Stimulated activated effector memory CD8-positive, alpha-beta T cell treated with anti-CD3 and anti-CD28 coated beads, Interleukin-12 subunit alpha, Interleukin-12 subunit beta, amount 100 ng/mL, for 72 hours (primary cell): Measurements from ENCODE around the gene TUBA4A.

ENCODE experiments used
- ATAC-seq: fragments of 150-1000 bp; cut with Tn5 transposase; 2 replicates; pipeline ENCODE4 v1.10.0; 2021
- DNase-seq, 2 donors: peaks; one replicate each; pipeline ENCODE4 v3.0.0; 2021 to 2022; ENCODE audit warnings: low spot score in 2 of 2
- H3K27ac Mint-ChIP-seq: one replicate; pipeline ENCODE4 v1.8.0; 2022; ENCODE audit warnings: mild to moderate bottlenecking, mixed read lengths
- H3K36me3 Mint-ChIP-seq: one replicate; pipeline ENCODE4 v1.8.0; 2022; ENCODE audit warnings: mild to moderate bottlenecking, mixed read lengths
- H3K4me1 Mint-ChIP-seq: one replicate; pipeline ENCODE4 v1.8.0; 2022; ENCODE audit warnings: mixed read lengths
- H3K4me3 Mint-ChIP-seq: one replicate; pipeline ENCODE4 v1.8.0; 2022; ENCODE audit warnings: mild to moderate bottlenecking, mixed read lengths
- H3K9me3 Mint-ChIP-seq: one replicate; pipeline ENCODE4 v1.8.0; 2022; ENCODE audit warnings: mixed read lengths

TUBA4A gene

GRCh38 chr2:219279916-219280516 lies 26.3 kb upstream of the TUBA4A start:
- H3K27ac Mint-ChIP-seq: peak overlapping the region; percentile 97
- ATAC-seq (no peak), DNase-seq (no peak)
- peak overlapping the region; percentile 90 for H3K4me3 Mint-ChIP-seq
- H3K4me1 Mint-ChIP-seq: peaks cover 56% of the 10 kb centered on the region
- H3K9me3 Mint-ChIP-seq: no peaks in the 10 kb centered on the region
- H3K36me3 Mint-ChIP-seq: peaks cover 56% of the 10 kb centered on the region

DNA sequence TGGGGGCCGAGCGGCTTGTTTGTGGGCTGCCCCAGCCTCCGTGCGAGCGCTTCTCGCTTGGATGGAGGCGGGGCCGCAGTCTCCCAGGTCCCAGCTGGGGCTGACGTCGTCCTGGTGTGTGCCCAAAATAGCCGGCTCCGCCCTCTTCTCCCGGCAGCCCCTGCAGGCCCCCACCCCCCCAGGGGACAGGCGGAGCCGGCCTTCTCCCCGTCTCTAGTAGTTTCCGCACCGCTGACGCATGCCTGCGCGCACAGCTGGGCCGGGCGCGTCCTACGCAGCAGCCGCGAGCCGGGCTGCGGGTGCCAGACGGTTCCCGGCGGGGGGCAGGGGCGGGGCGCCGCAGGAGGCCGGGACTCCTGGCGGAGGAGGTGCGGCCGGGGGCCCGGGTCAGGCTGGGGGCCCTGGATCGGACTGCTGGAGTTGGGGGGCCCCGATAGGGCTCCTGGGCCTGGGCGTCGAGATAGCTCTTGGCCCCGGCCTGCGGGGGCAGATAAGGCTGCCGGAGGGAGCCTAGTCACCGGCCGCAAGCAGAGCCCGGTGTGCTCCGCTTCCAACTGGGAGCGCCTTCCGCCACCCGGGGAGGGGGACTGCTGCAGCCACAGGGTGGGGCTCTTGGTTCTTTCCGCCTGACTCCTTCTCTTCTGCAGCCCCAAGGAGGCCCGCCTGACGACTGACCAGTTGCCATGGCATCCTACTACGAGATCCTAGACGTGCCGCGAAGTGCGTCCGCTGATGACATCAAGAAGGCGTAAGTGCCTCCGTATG lies 25.6 kb upstream of the TUBA4A start, which contains the start of gene DNAJB2:
Gene DNAJB2, plus strand, starts transcription at position 216 of the 765 bp plus-strand sequence. Its CDS starts 468 bp downstream, at position 684.
- H3K36me3 Mint-ChIP-seq: peaks cover 50% of the 10 kb centered on the region
- ATAC-seq (peak; percentile 92), DNase-seq (peak; percentile 95 to 98)
- H3K4me3 Mint-ChIP-seq: peak within 1 kb of the TSS; percentile 90
- no peaks in the 10 kb centered on the region for H3K9me3 Mint-ChIP-seq
- peaks cover 56% of the 10 kb centered on the region for H3K4me1 Mint-ChIP-seq
- peak within 1 kb of the TSS; percentile 97 for H3K27ac Mint-ChIP-seq

DNA sequence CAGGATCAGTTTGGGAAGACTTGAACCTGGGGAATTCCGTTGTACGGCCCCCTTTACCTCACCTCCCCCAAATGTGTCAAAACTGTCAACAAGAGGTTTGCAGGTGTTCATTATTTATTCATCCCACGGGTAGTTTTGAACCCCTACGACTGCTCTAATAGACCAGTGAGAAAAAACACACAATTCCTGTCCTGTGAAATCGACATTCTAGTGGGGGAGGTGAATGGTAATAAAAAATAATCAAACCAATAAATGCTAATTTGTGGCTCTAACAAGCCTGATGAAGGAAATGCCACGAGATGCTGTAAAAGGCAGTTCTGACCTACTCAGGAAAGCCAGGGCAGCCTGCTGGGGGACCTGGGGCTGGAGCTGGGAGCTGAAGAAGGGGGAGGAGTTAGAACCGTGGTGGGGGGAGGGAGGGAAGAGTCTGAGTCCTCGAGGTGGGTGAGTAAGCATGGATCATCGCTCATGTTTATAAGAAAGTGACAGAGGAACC lies 25.0 kb upstream of the TUBA4A start:
- H3K36me3 Mint-ChIP-seq: peaks cover 44% of the 10 kb centered on the region
- DNase-seq (no peak), ATAC-seq (no peak)
- H3K27ac Mint-ChIP-seq: peak overlapping the region; percentile 97
- H3K4me3 Mint-ChIP-seq: peak overlapping the region; percentile 90
- H3K9me3 Mint-ChIP-seq: no peaks in the 10 kb centered on the region
- H3K4me1 Mint-ChIP-seq: peaks cover 54% of the 10 kb centered on the region

- H3K36me3 Mint-ChIP-seq: peaks cover 37% of the 10 kb centered on the region
- peak overlapping the region; percentile 97 for H3K27ac Mint-ChIP-seq
- no peaks in the 10 kb centered on the region for H3K9me3 Mint-ChIP-seq
- ATAC-seq: no peak
- peak; percentile 69 to 92 for DNase-seq
- H3K4me1 Mint-ChIP-seq: peaks cover 47% of the 10 kb centered on the region
- peak overlapping the region; percentile 90 for H3K4me3 Mint-ChIP-seq
These were observed 24.3 kb upstream of the TUBA4A start for GRCh38 chr2:219277703-219278654.

- no peak overlapping the region for H3K4me3 Mint-ChIP-seq
- H3K4me1 Mint-ChIP-seq: peaks cover 20% of the 10 kb centered on the region
- ATAC-seq: no peak
- DNase-seq: no peak
- H3K36me3 Mint-ChIP-seq: peaks cover 1% of the 10 kb centered on the region
- H3K9me3 Mint-ChIP-seq: no peaks in the 10 kb centered on the region
- no peak overlapping the region for H3K27ac Mint-ChIP-seq
These were observed 20.7 kb upstream of the TUBA4A start for GRCh38 chr2:219274361-219274921.

- Mint-ChIP-seq H3K27ac (no peak overlapping the region), H3K9me3 (no peaks in the 10 kb centered on the region), H3K36me3 (no peaks in the 10 kb centered on the region), H3K4me1 (peaks cover 19% of the 10 kb centered on the region), H3K4me3 (no peak overlapping the region)
- no peak for ATAC-seq
- no peak for DNase-seq
These were observed 20.2 kb upstream of the TUBA4A start for GRCh38 chr2:219273937-219274336.

DNA sequence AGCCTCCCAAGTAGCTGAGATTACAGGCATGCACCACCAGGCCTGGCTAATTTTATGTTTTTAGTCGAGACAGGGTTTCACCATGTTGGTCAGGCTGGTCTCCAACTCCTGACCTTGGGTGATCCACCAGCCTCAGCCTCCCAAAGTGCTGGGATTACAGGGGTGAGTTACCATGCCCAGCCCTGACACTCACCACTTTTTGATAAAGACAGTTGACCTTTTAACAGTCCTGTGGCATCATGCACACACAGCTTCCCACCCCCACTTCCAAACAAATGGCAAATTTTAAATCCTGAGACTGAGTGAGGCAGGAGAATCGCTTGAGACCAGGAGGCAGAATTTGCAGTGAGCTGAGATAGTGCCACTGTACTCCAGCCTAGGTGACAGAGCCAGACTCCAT lies 19.3 kb upstream of the TUBA4A start:
- Mint-ChIP-seq H3K36me3 (no peaks in the 10 kb centered on the region), H3K4me3 (no peak overlapping the region), H3K27ac (no peak overlapping the region), H3K4me1 (peaks cover 9% of the 10 kb centered on the region), H3K9me3 (no peaks in the 10 kb centered on the region)
- no peak for ATAC-seq
- DNase-seq: no peak

- Mint-ChIP-seq H3K4me1 (peaks cover 3% of the 10 kb centered on the region), H3K9me3 (no peaks in the 10 kb centered on the region), H3K4me3 (no peak overlapping the region), H3K36me3 (no peaks in the 10 kb centered on the region), H3K27ac (no peak overlapping the region)
- no peak for ATAC-seq
- DNase-seq: no peak
These were observed 18.6 kb upstream of the TUBA4A start for GRCh38 chr2:219272356-219272755.

DNA sequence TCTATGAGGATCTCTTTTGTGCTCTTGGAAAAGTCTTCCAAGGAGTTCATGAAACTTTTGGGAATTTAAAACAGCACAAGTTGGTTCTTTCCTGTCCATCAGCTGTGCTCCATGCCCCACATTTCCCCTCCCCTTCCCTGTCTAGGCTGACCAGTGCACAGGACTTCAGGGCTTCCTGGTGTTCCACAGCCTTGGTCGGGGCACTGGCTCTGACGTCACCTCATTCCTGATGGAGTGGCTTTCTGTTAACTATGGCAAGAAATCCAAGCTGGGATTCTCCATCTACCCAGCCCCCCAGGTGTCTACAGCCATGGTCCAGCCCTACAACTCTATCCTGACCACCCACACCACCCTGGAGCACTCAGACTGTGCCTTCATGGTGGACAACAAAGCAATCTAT lies 17.3 kb upstream of the TUBA4A start:
- Mint-ChIP-seq H3K36me3 (no peaks in the 10 kb centered on the region), H3K9me3 (no peaks in the 10 kb centered on the region), H3K4me3 (no peak overlapping the region), H3K4me1 (no peaks in the 10 kb centered on the region), H3K27ac (no peak overlapping the region)
- no peak for DNase-seq
- ATAC-seq: no peak

DNA sequence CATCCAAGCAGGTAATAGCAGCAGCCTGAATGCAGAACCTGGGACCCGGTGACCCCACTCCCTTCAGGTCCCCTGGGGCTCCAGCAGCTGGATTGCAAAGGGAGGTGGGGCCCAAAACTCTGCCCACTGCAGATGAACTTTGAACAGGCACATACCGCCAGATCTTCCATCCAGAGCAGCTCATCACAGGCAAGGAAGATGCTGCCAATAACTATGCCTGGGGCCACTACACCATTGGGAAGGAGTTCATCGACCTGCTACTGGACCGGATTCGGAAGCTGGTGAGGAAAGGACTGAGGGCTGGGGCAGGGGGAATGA lies 16.3 kb upstream of the TUBA4A start:
- no peaks in the 10 kb centered on the region for H3K4me1 Mint-ChIP-seq
- no peak for ATAC-seq
- H3K27ac Mint-ChIP-seq: peak overlapping the region; percentile 70
- DNase-seq: no peak
- no peaks in the 10 kb centered on the region for H3K9me3 Mint-ChIP-seq
- H3K36me3 Mint-ChIP-seq: no peaks in the 10 kb centered on the region
- H3K4me3 Mint-ChIP-seq: no peak overlapping the region

DNA sequence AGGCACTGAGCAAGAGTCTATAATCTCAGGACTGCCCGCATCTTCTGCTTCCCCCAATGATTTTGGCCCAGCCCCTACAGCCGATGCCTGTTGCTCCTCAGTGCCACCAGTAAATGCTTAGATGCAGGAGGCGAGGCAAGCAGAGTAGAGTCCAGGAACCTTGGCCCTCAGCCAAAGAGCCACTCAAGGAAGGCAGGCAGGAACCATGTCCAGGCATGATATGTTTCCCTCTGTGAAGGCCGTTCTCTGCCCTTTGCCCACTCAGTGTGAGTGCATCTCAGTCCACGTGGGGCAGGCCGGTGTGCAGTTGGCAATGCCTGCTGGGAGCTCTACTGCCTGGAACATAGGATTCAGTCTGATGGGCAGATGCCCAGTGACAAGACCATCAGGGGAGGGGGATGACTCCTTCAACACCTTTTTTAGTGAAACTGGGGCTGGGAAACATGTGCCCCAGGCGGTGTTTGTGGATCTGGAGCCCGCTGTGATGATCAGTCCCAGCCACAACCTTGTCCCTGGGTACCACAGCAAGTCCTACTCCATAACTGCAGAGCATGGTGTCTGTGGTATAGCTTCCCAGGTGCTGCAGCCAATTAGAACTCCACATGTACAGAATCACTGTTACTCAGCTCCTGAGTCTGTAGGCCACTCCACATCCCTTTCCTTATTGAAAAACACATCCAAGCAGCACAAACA lies 15.8 kb upstream of the TUBA4A start:
- H3K4me1 Mint-ChIP-seq: no peaks in the 10 kb centered on the region
- DNase-seq (no peak), ATAC-seq (no peak)
- peak overlapping the region; percentile 70 for H3K27ac Mint-ChIP-seq
- H3K36me3 Mint-ChIP-seq: no peaks in the 10 kb centered on the region
- no peak overlapping the region for H3K4me3 Mint-ChIP-seq
- no peaks in the 10 kb centered on the region for H3K9me3 Mint-ChIP-seq

DNA sequence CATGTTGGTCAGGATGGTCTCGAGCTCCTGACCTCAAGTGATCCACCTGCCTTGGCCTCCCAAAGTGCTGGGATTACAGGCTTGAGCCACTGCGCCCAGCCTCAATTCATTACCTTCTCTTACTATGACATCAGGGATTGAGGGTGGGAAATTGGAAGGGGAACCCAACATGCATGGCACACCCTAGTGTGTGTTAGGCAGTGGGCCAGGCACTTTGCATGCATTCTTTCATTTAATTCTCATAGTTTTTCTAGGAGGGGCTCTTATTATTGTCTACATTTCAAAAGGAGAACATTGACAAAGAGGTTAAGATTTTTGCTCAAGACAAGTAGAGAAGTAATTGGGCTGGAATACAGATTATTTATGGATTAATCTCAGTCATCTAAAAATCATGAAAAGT lies 14.6 kb upstream of the TUBA4A start:
- Mint-ChIP-seq H3K4me1 (no peaks in the 10 kb centered on the region), H3K9me3 (no peaks in the 10 kb centered on the region), H3K36me3 (no peaks in the 10 kb centered on the region), H3K27ac (no peak overlapping the region), H3K4me3 (no peak overlapping the region)
- DNase-seq (no peak), ATAC-seq (no peak)

- ATAC-seq (no peak), DNase-seq (no peak)
- H3K36me3 Mint-ChIP-seq: no peaks in the 10 kb centered on the region
- no peak overlapping the region for H3K4me3 Mint-ChIP-seq
- H3K9me3 Mint-ChIP-seq: no peaks in the 10 kb centered on the region
- no peaks in the 10 kb centered on the region for H3K4me1 Mint-ChIP-seq
- H3K27ac Mint-ChIP-seq: peak overlapping the region; percentile 48
These were observed 13.2 kb upstream of the TUBA4A start for GRCh38 chr2:219266886-219267285.

GRCh38 chr2:219266232-219266631 lies 12.5 kb upstream of the TUBA4A start:
- Mint-ChIP-seq H3K4me1 (no peaks in the 10 kb centered on the region), H3K27ac (peak overlapping the region; percentile 48), H3K9me3 (no peaks in the 10 kb centered on the region), H3K4me3 (no peak overlapping the region), H3K36me3 (no peaks in the 10 kb centered on the region)
- no peak for DNase-seq
- ATAC-seq: no peak
